ENCODE results near the gene FN3K. TPM values are rescaled to one million over a fixed set of nuclear protein-coding genes. Genes with fewer than 3 reads are reported as not detected.

Gene FN3K
- total RNA-seq, 1 donor, result 2.9 TPM

GRCh38 chr17:82703935-82704865, 31.2 kb upstream of the FN3K start:
- peak; percentile 82 for DNase-seq (ENCODE audit: insufficient read length, low spot score, missing footprints)
- Histone ChIP-seq H3K9me3 (ENCODE audit: low read depth, low read length) (no peaks in the 10 kb centered on the region), H3K4me1 (ENCODE audit: insufficient read depth, low read length) (peaks cover 4% of the 10 kb centered on the region), H4K20me1 (ENCODE audit: insufficient read depth, low read length) (peaks cover 4% of the 10 kb centered on the region), H3K27ac (ENCODE audit: low read depth, low read length) (no peak overlapping the region), H3K36me3 (ENCODE audit: insufficient read depth, low read length) (no peaks in the 10 kb centered on the region), H3K27me3 (ENCODE audit: insufficient read depth, low read length) (peaks cover 3% of the 10 kb centered on the region), H3K79me2 (ENCODE audit: insufficient read depth, low read length) (no peaks in the 10 kb centered on the region), H3K4me3 (ENCODE audit: insufficient read depth, low read length) (no peak overlapping the region), H3K4me2 (ENCODE audit: insufficient read depth, low read length) (no peak overlapping the region), H2AFZ (ENCODE audit: low read length) (no peak overlapping the region)
- TF ChIP-seq CTCF (IDR thresholded peaks at IDR 0.05; ENCODE audit: extremely low read depth, low read depth, low read length), result no peak

GRCh38 chr17:82704886-82705285, 30.5 kb upstream of the FN3K start:
- H3K4me2 ChIP-seq (ENCODE audit: insufficient read depth, low read length), result no peak overlapping the region
- H3K9me3 ChIP-seq (ENCODE audit: low read depth, low read length), result no peaks in the 10 kb centered on the region
- H3K36me3 ChIP-seq (ENCODE audit: insufficient read depth, low read length), result no peaks in the 10 kb centered on the region
- no peak overlapping the region for H3K27ac ChIP-seq (ENCODE audit: low read depth, low read length)
- peaks cover 3% of the 10 kb centered on the region for H3K27me3 ChIP-seq (ENCODE audit: insufficient read depth, low read length)
- H2AFZ ChIP-seq (ENCODE audit: low read length), result no peak overlapping the region
- peak; percentile 66 for DNase-seq (ENCODE audit: insufficient read length, low spot score, missing footprints)
- no peak overlapping the region for H3K4me3 ChIP-seq (ENCODE audit: insufficient read depth, low read length)
- H4K20me1 ChIP-seq (ENCODE audit: insufficient read depth, low read length), result no peaks in the 10 kb centered on the region
- TF ChIP-seq CTCF (IDR thresholded peaks at IDR 0.05; ENCODE audit: extremely low read depth, low read depth, low read length), result no peak
- no peaks in the 10 kb centered on the region for H3K79me2 ChIP-seq (ENCODE audit: insufficient read depth, low read length)
- no peaks in the 10 kb centered on the region for H3K4me1 ChIP-seq (ENCODE audit: insufficient read depth, low read length)

- TF ChIP-seq CTCF (IDR thresholded peaks at IDR 0.05; ENCODE audit: extremely low read depth, low read depth, low read length), result no peak
Observed at GRCh38 chr17:82705756-82706155, 29.7 kb upstream of the FN3K start.

GRCh38 chr17:82709024-82709675, 26.3 kb upstream of the FN3K start:
- H3K27ac ChIP-seq (ENCODE audit: low read depth, low read length), result no peak overlapping the region
- no peaks in the 10 kb centered on the region for H3K9me3 ChIP-seq (ENCODE audit: low read depth, low read length)
- no peaks in the 10 kb centered on the region for H4K20me1 ChIP-seq (ENCODE audit: insufficient read depth, low read length)
- no peak overlapping the region for H3K4me2 ChIP-seq (ENCODE audit: insufficient read depth, low read length)
- no peak overlapping the region for H3K4me3 ChIP-seq (ENCODE audit: insufficient read depth, low read length)
- H3K36me3 ChIP-seq (ENCODE audit: insufficient read depth, low read length), result no peaks in the 10 kb centered on the region
- no peaks in the 10 kb centered on the region for H3K79me2 ChIP-seq (ENCODE audit: insufficient read depth, low read length)
- TF ChIP-seq CTCF (IDR thresholded peaks at IDR 0.05; ENCODE audit: extremely low read depth, low read depth, low read length), result no peak
- no peaks in the 10 kb centered on the region for H3K4me1 ChIP-seq (ENCODE audit: insufficient read depth, low read length)
- DNase-seq (ENCODE audit: insufficient read length, low spot score, missing footprints), result no peak
- H3K27me3 ChIP-seq (ENCODE audit: insufficient read depth, low read length), result peaks cover 2% of the 10 kb centered on the region
- H2AFZ ChIP-seq (ENCODE audit: low read length), result no peak overlapping the region

More at GRCh38 chr17:82705756-82706155, 29.7 kb upstream of the FN3K start:
- no peaks in the 10 kb centered on the region for H4K20me1 ChIP-seq (ENCODE audit: insufficient read depth, low read length)
- no peak overlapping the region for H3K4me3 ChIP-seq (ENCODE audit: insufficient read depth, low read length)
- H3K4me1 ChIP-seq (ENCODE audit: insufficient read depth, low read length), result no peaks in the 10 kb centered on the region
- H3K27ac ChIP-seq (ENCODE audit: low read depth, low read length), result no peak overlapping the region
- no peaks in the 10 kb centered on the region for H3K36me3 ChIP-seq (ENCODE audit: insufficient read depth, low read length)
- no peak overlapping the region for H2AFZ ChIP-seq (ENCODE audit: low read length)
- H3K9me3 ChIP-seq (ENCODE audit: low read depth, low read length), result no peaks in the 10 kb centered on the region
- H3K27me3 ChIP-seq (ENCODE audit: insufficient read depth, low read length), result peaks cover 3% of the 10 kb centered on the region
- H3K4me2 ChIP-seq (ENCODE audit: insufficient read depth, low read length), result no peak overlapping the region
- peak; percentile 76 for DNase-seq (ENCODE audit: insufficient read length, low spot score, missing footprints)
- H3K79me2 ChIP-seq (ENCODE audit: insufficient read depth, low read length), result no peaks in the 10 kb centered on the region

Measured in osteoblast (primary cell).